Hepatic stellate cell (primary cell): ENCODE measurements around the gene DYNLT4.
"Not testable (repeated sequence)": the region's sequence is repeated elsewhere in the genome, so short reads cannot be mapped to it uniquely, and the experiment has no call there.

Experiments used
- DNase-seq: peaks from one replicate; pipeline ENCODE4 v3.0.0; 2011; ENCODE audit warnings: low spot score

DYNLT4 gene

DNA sequence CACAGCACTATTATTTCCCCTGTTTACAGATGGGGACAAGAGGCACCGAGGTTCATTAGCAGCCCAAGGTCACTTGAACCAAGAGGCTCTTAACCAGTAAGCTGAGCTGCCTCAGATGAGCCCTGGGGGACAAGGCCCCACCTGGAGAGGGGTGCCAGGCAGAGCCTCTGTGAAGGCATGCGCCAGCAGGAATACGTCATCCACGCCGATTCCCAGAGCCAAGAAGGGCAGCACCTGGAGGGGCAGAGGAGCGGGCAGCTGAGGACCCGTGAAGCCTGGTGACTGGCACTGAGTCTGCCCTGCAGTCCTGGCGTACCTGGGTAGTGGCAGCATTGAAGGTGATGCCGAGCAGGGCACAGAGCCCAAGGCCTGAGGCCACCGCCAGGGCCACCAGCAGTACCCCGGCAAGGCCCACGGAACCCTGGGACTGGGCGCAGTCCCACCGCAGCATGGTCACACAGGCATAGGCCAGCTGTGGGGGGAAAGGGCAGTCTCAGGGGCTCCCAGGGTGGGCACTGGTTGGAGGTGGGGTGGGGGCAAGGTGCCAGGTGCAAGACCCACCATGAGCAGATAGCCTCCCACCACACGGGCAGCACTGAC is 21.8 kb upstream of the DYNLT4 start:
- DNase-seq = no peak

DNA sequence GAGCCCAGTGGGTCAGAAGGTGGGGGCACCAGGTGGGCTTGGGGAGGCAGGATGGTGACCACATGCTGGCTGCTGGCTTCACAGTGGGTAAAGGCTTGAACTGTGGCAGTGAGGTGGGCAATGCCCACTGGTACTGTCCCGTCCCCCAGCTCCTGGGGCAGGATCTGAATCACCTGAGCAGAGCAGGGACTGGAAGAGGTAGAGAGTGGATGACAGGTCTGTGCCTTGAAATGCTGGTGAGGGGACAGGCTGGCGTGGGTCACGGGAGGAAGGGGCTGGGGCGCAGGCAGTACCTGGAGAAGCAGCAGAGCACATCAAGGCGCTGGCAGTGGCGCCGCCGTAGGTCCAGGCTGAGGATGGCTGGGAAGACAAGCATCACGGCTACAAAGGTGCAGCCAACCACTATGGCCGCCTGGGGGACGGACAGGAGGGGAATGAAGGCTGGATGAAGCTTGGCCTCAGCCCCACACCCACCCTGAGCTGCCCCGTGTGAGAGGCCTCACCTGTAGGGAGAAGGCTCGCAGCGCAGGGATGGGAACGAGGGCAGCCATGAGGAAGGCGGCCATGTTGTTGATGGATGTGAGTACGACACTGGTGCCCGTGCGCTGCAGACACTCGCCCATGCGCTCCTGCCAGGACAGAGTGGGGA is 21.0 kb upstream of the DYNLT4 start:
- no peak for DNase-seq

DNA sequence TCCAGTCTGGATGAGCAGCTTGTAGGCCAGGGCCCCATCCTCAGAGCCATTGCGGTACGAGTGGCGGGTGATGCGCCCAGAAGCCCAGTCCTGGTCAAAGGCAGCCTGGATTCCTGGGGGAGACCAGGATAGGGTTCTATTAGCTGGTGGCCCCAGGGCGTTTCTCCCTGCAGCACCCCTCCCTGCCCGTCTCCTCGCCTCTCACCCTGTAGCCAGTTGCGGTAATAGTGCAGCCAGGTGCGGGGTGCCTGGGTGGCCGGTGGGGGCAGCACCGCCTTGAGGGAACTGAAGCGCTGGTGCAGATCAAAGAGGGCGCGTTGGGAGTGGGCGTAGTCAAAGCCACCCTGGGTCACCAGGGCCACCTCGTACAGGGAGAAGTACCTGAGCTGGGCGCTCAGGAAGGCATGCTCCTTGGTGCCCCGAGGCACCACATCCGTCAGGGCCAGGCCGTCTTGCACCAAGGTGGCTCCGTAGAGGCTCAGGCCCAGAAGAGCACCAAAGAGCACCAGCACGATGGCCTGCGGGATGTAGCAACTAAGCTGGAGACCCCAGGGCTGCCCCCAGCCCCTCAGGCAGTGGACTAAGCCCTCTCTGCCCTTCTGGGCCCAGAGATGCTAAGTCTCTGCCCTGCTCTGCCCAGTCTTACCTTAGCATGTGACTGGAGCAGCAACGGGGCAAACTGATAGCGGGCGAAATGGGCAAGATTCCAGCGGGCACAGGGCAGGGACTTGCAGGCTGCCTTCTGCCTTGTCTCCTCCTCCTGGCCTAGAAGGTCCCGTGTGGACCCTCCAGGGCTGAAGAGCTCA is 20.2 kb upstream of the DYNLT4 start:
- DNase-seq = no peak

DNA sequence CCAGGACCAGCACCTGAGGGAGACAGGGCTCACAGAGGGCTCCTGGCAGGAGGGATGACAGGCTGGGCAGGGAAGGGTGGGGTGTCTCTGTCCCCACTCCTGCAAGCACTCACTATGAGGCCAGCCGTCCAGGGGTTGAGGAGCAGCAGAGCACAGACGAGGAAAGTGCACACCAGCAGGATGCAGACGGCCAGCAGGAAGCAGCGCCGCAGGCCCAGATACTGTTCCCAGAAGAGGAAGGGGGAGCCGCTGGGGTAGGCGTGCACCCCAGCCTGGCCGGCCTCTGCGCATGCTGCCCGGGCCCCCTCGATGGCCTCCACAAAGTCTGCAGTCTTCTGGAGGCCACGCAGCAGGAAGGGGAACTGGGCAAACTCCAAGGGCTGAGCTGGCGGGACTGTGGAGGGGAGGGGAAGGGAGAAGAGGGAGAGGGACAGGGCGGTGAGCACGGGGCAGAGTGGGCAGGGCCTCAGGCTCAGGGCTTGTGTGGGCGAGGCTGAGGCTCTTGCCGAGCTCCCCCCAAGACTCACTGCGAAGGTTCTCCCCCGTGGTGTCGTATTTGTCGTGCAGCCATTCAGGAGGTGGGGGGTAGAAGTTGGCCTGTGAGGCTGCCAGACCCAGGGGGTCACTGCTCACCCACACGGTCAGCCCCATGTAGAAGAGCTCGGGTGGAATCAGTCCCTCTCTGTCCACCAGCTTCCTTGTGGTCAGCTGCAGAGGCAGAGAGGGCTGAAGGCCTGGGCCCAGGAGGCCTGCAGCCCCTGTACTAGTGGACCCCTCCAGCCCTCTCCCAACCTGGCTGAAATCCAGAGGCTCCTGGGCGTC is 19.4 kb upstream of the DYNLT4 start:
- no peak for DNase-seq

DNA sequence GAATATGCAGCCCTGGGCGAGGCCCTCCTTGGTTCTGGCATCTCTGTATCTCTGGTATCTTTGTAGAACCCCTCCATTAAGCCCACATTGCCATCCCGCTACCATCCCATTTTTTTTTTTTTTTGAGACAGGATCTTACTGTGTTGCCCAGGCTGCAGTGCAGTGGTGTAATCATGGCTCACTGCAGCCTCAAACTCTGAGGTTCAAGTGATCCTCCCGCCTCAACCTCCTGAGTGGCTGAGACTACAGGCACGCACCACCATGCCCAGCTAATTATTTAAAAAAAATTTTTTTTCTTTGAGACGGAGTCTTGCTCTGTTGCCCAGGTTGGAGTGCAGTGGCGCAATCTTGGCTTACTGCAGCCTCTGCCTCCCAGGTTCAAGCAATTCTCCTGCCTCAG is 17.2 kb upstream of the DYNLT4 start:
- not testable (repeated sequence) for DNase-seq

DNA sequence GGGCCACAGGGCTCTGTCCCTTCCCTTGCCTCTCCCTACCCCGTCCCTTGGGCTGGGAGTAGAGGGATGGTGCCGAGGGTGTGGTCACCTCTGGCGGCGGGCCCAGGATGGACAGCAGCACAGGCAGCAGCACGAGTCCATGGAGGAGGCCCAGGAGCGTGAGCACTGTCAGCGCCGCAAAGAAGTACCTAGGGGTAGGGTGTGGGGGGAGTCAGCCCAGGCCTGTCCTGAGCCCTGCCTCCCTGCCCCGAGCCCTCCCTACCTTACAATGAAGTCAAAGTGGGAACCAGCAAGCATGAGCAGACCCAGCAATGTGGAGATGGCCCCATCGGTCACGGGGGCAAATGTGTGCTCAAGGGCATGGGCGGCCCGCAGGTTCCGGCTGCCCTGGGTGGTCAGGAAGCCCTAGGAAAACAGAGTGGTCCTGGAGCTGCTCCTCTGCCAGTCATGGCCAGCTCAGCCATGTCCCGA is 15.9 kb upstream of the DYNLT4 start:
- no peak for DNase-seq

DNA sequence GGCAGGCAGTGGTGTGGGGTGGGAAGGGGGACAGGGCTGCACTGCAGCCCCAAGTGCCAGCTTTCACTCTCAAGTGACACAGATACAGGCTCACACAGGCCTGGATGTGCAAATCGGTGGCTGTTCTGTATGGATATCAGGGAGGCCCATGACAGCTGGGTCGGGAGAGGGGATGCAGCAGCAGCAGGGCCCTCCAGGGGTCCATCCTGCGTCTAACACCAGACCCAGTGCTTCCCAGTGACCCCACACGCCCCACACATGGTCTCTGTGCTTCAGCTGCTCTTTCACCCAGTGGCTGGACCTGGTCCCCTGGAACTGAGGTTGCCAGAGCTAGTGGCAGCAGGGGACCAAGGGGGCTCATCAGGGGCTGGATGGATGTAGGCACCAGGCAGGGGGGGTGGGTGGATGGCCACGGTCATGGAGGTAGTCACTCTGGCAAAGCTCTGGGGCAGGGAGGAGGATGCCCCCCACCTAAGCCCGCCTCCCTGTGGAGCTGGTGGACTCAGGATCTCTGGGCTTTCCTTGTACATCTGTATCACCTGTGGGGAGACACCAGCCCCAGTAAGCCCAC is 15.1 kb upstream of the DYNLT4 start:
- no peak for DNase-seq

DNA sequence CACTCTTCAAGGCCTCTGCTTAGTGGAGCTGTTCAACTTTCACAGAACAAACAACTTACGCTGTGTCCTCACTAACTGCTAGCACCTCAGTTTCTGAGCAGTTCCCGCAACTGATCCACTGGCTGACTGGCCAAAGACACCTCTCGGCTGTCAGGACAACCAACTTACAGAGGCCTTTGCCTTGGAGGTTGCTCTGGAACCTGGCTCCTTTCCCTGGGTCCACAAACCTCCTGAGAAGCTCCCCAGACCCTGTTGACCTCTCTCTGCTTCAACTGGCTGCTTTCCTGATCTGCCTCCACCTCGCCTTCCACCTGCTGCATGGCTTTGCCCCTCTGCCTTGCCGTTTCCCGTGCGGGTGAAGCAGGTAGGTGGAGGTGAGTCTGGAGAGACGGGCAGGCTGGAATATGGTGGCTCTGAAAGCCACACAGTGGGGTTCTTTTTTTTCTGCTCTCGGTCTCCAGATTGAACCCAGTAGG is 14.1 kb upstream of the DYNLT4 start:
- DNase-seq = no peak

DNA sequence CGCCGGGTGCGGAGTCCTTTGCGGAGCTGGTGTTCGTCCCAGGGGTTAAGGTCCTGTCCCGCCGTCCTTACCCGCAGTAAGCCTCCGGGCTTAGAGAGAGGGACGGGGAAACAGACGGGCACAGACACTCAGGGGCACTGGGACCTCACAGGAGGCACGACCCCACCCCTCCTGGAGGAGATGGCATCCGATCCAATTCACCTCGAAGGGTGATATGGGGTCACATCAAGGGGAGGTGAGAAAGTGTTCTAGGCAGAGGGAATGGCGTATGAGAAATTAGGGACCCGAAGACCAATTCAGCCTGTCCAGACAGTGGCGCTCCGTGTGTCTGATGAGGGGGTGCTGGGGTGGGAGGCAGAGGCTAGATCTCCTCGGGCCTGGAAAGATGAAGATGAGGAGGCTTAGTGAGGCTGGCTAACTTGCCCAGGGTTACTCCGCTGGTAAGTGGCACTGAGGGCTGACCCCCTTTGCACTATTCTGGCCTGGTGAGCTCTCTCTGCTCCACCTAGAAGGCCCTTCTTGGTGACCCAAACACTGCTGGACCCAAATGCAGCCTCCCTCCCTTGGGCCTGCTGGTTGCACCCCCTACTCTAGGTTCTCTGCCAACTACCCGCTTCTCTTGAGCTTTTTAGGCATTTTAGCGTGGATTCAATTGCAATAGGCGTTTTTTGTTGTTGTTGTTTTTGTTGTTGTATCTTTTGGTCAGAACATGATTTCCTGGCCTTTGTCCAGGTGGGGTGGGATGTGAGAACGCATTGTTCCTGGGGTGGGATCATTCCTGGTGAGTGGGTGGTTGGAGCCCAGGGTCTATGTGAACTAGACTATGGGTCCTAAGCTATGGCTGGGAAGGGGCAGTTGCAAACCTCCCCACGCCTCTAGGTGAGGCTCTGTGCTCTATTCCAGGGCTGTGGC is 13.4 kb upstream of the DYNLT4 start:
- no peak for DNase-seq

DNA sequence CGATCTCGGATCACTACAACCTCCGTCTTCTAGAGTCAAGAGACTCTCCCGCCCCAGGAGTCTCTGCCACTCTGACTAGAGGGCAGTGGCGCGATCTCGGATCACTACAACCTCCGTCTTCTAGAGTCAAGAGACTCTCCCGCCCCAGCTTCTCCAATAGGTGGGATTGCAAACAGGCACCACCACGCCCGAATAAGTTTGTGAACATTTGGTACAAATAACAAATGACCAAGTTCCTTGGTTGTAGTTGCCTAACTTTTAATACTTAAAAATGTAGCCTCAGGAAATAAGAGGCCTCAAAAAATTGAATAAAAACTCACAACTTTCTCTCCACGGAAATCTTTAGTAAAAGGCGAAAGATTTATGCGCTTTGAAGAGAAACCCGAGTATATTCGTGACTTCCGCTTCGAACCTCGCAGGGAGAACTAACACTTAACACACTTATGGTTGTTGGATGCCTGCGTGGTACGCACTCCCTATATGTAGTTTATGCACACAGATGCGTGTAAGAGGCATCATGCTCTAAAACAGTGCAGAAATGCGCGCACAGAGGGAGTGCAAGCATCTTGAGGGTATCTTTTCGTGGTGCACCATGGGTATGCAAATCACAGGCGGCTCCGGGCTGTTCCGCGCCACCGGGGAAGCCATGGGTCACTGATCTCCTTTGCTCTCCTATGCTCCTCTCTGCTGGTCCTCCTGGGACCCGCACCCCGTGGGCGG is 12.6 kb upstream of the DYNLT4 start:
- DNase-seq = peak; percentile 82

DNA sequence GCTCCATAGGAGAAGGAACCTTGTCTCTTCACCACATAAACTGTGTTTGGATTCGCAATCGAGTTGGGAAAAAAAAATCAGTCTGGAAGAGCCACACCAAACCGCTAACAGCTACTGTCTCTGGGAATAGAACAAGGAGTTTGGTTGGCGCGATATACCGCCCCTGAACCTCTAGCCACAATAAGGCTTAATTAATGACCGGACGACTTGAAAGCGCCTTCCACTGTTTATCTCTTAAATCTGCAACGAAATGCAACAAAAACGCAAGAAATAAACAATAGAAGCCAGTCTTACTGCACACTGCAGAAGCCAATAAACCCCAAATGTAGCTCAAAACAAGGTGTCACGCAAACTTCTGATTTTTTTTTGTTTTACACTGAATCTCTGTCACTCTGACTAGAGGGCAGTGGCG is 12.1 kb upstream of the DYNLT4 start:
- peak; percentile 65 for DNase-seq

DNA sequence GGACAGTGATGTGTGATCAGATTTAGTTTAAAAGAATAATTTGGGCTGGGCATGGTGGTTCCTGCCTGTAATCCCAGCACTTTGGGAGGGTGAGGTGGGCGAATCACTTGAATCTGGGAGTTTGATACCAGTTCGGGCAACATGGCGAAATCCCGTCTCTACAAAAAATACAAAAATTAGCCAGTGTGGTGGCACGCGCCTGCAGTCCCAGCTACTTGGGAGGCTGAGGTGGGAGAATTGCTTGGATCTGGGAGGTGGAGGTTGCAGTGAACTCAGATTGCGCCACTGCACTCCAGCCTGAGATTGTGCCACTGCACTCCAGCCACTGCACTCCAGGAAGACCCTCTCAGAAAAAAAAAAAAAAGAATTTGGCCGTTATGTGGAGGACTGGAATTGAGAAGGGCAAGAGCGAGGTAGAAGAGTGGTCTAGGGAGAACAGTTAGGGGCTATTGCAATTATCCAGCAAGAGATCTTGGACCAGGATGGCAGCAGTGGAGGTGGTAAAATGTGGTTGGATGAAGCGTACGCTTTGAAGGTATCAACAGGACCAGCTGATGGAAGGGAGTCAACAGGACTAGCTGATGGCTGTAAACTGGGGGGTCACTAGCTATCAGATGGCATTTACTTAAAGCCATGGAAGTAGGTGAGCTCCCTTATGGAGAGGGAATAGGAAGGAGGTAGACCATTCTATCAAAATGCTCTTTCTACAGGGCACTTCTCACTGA is 10.8 kb upstream of the DYNLT4 start:
- no peak for DNase-seq

DNA sequence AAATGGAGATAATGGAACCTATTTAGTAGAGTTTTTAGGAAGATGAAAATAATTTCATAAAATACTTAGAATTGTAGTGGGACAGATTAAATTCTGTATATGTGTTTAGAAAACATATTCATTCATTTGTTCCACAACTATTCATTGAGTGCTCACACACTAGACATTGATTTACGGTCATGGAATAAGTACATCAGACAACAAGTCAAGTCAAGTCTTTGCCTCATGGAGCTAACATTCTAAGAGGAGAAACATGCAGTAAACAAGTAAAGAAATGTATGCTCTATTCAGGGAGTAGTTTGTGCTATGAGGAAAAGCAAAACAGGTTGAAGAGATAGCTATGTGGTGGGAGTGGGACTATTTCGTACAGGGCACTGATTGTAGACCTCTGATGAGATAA is 10.2 kb upstream of the DYNLT4 start:
- DNase-seq = no peak

DNA sequence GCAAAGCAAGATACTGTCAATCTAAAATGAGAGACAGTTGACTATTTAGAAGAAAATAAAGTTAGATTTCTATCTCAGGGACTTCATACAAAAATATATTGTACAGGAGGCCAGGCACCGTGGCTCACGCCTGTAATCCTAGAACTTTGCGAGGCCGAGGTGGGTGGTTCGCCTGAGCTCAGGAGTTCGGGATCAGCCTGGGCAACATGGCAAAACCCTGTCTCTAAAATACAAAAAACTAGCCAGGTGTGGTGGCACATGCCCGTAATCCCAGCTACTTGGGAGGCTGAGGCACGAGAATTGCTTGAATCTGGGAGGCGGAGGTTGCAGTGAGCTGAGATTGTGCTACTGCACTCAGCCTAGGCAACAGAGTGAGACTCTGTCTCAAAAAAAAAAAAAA is 8.8 kb upstream of the DYNLT4 start:
- DNase-seq = not testable (repeated sequence)

DNA sequence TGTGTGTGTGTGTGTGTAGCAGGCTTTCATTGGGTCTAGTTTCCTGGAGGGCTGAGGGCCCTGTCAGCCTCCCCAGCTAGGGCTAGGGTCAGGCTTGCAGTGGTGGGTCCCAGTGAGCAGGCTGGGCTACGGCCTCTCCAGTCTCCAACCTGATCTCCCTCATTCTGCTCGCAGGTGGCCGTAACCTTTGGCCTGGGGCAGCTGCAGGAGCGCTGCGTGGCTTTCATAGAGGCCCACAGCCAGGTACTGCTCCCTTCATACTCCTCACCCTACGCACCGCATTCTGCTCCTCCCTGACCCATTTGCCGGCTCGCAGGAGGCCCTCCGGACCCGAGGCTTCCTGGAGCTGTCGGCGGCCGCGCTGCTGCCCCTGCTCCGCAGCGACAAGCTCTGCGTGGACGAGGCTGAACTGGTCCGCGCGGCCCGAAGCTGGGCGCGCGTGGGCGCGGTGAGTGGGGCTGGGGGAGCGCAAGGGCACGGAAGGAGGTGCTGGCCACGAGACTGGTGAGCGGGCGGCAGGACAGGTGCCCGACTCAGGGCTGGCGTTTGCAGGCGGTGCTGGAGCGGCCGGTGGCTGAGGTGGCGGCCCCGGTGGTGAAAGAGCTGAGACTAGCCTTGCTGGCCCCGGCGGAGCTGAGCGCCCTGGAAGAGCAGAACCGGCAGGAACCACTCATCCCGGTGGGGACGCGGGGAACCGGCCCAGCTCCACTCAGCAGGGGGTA is 5.8 kb upstream of the DYNLT4 start:
- DNase-seq = no peak

DNA sequence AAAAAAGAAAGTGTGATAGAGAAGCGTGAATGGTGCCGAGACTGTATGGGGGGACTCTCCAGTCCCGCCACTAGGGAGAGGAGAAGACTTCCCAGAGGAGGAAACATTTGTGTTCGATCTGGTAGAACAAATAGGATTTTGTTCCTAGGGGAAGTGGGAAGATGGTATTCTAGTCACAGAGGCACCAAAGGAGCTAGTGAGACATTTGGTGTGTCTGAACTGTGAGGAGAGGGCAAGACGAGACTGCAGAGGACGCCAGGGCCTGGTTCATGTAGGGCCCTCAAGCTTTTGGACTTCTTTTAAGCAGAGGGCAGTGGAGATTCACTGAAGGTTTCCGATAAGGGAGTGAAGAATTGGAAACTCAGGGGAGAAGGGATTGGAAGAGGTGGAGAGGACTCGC is 4.1 kb upstream of the DYNLT4 start:
- no peak for DNase-seq

DNA sequence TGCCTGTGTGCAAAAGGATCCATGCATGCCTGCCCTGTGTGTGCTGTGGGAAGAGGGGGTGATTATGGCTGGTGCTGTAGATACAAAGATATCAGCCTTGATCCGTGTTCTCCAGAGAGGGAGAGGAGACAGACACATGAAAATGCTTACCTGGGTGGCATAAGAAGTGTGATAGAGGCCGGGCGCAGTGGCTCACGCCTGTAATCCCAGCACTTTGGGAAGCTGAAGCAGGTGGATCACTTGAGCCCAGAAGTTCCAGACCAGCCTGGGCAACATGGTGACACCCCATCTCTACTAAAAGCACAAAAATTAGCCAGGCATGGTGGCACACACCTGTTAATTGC is 3.6 kb upstream of the DYNLT4 start:
- DNase-seq = not testable (repeated sequence)

DNA sequence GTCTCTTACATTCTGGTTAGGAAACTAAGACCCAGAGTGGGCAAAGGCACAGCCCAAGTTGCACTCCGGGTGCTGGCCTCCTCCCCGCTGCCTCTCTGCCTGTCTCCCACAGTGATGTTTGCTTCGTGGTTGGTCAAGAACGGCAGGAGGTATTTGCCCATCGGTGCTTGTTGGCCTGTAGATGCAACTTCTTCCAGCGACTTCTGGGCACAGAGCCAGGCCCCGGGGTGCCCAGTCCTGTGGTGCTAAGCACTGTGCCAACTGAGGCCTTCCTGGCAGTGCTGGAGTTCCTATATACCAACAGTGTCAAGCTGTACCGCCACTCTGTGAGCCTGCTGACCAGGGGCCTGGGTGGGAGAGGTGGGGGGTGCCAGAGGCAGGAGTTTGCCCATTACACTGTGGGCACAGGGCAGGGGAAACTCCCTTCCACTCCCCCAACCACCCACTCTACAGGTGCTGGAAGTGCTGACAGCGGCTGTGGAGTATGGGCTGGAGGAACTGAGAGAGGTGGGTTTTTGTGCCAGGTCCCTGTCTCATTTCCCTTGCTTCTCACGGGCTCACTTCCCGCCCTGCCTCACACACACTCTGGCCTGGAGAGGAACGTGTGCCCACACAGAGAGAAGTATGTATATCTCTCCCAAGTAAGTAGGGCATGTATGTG is 3.1 kb upstream of the DYNLT4 start:
- DNase-seq = no peak
